ENCODE results near the gene KIAA0753. TPM values are rescaled to one million over a fixed set of nuclear protein-coding genes. Genes with fewer than 3 reads are reported as not detected.

KIAA0753 gene
- total and polyA plus RNA-seq, 2 of the 8 experiments (the other 6 are each of a cell fraction or from before 2014, with no cell fraction given), result 5.0 to 27.1 TPM

GRCh38 chr17:6580625-6581024, 59.9 kb downstream of the KIAA0753 start (continued):
- no peak for TF ChIP-seq PHF8 (conservative IDR thresholded peaks at IDR 0.05; ENCODE audit: low read depth, low read length)
- TF ChIP-seq CHD2 (IDR thresholded peaks at IDR 0.05; ENCODE audit: low read length), result no peak
- TF ChIP-seq ZNF274 (IDR thresholded peaks at IDR 0.05; ENCODE audit: borderline replicate concordance, extremely low read depth, low read length), result no peak
- no peak for TF ChIP-seq MAFK (IDR thresholded peaks at IDR 0.05; ENCODE audit: low read depth, low read length)
